GM23338 (cell line): ENCODE data around the gene MRPL2. TPM values are rescaled to one million over a fixed set of nuclear protein-coding genes. Genes with fewer than 3 reads are reported as not detected.

Source experiments
- polyA plus RNA-seq: library from polyadenylated mRNA; unstranded; fragments of >200 nt; fragmentation: Nextera tagmentation; extraction: Ambion mirVana; gene quantifications from 2 replicates; pipeline ENCODE4 v1.2.1, GENCODE V29; 2016
- total RNA-seq: library from RNA; depleted of rRNA; stranded (reverse); fragments of >200 nt; shearing (Covaris generic); gene quantifications from 2 replicates; pipeline ENCODE4 v1.2.3, GENCODE V29; 2014; rRNA removed

MRPL2 gene
- total and polyA plus RNA-seq, 2 experiments from 2014 or later = 32.3 to 128 TPM

Other genes starting within 250 kb of the MRPL2 start
- 109 and 124 TPM in 2 replicates for gene RPL7L1, start 179.8 kb downstream of the MRPL2 start, total RNA-seq
- gene RPL7L1, start 179.8 kb downstream of the MRPL2 start, polyA plus RNA-seq = 82.1 and 86.9 TPM in 2 replicates
- not detected in 2 replicates for gene PTCRA, start 143.4 kb downstream of the MRPL2 start, total RNA-seq
- gene PTCRA, start 143.4 kb downstream of the MRPL2 start, polyA plus RNA-seq = 0.30 TPM in 1 of 2 replicates, not detected in the other
- gene CNPY3, start 130.0 kb downstream of the MRPL2 start, total RNA-seq = 66.3 and 67.0 TPM in 2 replicates
- 68.5 and 74.5 TPM in 2 replicates for gene CNPY3, start 130.0 kb downstream of the MRPL2 start, polyA plus RNA-seq
- gene GNMT, start 98.7 kb downstream of the MRPL2 start, total RNA-seq = not detected in 2 replicates
- 0.52 and 2.5 TPM in 2 replicates for gene GNMT, start 98.7 kb downstream of the MRPL2 start, polyA plus RNA-seq
- 24.8 and 25.1 TPM in 2 replicates for gene PEX6, start 80.3 kb downstream of the MRPL2 start, total RNA-seq
- 5.2 and 6.5 TPM in 2 replicates for gene PEX6, start 80.3 kb downstream of the MRPL2 start, polyA plus RNA-seq
- 49.9 and 55.3 TPM in 2 replicates for gene PPP2R5D, start 74.9 kb downstream of the MRPL2 start, total RNA-seq
- gene PPP2R5D, start 74.9 kb downstream of the MRPL2 start, polyA plus RNA-seq = 16.5 and 20.0 TPM in 2 replicates
- 65.6 and 70.5 TPM in 2 replicates for gene MEA1, start 45.5 kb downstream of the MRPL2 start, total RNA-seq
- gene MEA1, start 45.5 kb downstream of the MRPL2 start, polyA plus RNA-seq = 205 and 215 TPM in 2 replicates
- gene KLHDC3, start 45.2 kb downstream of the MRPL2 start, total RNA-seq = 182 and 184 TPM in 2 replicates
- 86.2 and 88.2 TPM in 2 replicates for gene KLHDC3, start 45.2 kb downstream of the MRPL2 start, polyA plus RNA-seq
- 98.6 and 106 TPM in 2 replicates for gene RRP36, start 37.8 kb downstream of the MRPL2 start, total RNA-seq
- 63.8 and 64.7 TPM in 2 replicates for gene RRP36, start 37.8 kb downstream of the MRPL2 start, polyA plus RNA-seq
- 9.7 and 13.2 TPM in 2 replicates for gene CUL7, start 5.6 kb downstream of the MRPL2 start, total RNA-seq
- 2.8 and 3.4 TPM in 2 replicates for gene CUL7, start 5.6 kb downstream of the MRPL2 start, polyA plus RNA-seq
- gene KLC4, start 197 bp upstream of the MRPL2 start, total RNA-seq = 17.4 and 22.4 TPM in 2 replicates
- 14.9 and 16.6 TPM in 2 replicates for gene KLC4, start 197 bp upstream of the MRPL2 start, polyA plus RNA-seq
- gene PTK7, start 16.9 kb upstream of the MRPL2 start, total RNA-seq = 121 and 147 TPM in 2 replicates
- 46.1 and 52.2 TPM in 2 replicates for gene PTK7, start 16.9 kb upstream of the MRPL2 start, polyA plus RNA-seq
- gene SRF, start 111.8 kb upstream of the MRPL2 start, total RNA-seq = 49.7 and 54.9 TPM in 2 replicates
- gene SRF, start 111.8 kb upstream of the MRPL2 start, polyA plus RNA-seq = 9.9 and 13.4 TPM in 2 replicates
- 11.3 and 14.2 TPM in 2 replicates for gene CUL9, start 122.8 kb upstream of the MRPL2 start, total RNA-seq
- 2.6 and 4.9 TPM in 2 replicates for gene CUL9, start 122.8 kb upstream of the MRPL2 start, polyA plus RNA-seq
- 18.0 and 29.2 TPM in 2 replicates for gene DNPH1, start 170.0 kb upstream of the MRPL2 start, total RNA-seq
- gene DNPH1, start 170.0 kb upstream of the MRPL2 start, polyA plus RNA-seq = 43.4 and 50.0 TPM in 2 replicates
- 1.1 and 1.2 TPM in 2 replicates for gene TTBK1, start 184.0 kb upstream of the MRPL2 start, total RNA-seq
- 0.14 and 0.29 TPM in 2 replicates for gene TTBK1, start 184.0 kb upstream of the MRPL2 start, polyA plus RNA-seq
- not detected in 2 replicates for gene SLC22A7, start 238.8 kb upstream of the MRPL2 start, total RNA-seq
- 0.14 and 0.31 TPM in 2 replicates for gene SLC22A7, start 238.8 kb upstream of the MRPL2 start, polyA plus RNA-seq
- gene CRIP3, start 249.4 kb upstream of the MRPL2 start, total RNA-seq = 18.8 and 22.0 TPM in 2 replicates
- 36.0 and 39.9 TPM in 2 replicates for gene CRIP3, start 249.4 kb upstream of the MRPL2 start, polyA plus RNA-seq